ENCODE data around the gene RPL31.

The RPL31 gene

GRCh38 chr2:100986157-100986556 lies 15.9 kb upstream of the RPL31 start:
- no peak overlapping the region for H3K4me2 ChIP-seq (ENCODE audit: low read depth, low read length)
- H2AFZ ChIP-seq (ENCODE audit: low read length) = no peak overlapping the region
- H3K9me3 ChIP-seq (replicated peaks; ENCODE audit: insufficient read depth, low read length) = no peaks in the 10 kb centered on the region
- H3K27ac ChIP-seq (ENCODE audit: low read length) = no peak overlapping the region
- H3K36me3 ChIP-seq (replicated peaks; ENCODE audit: insufficient read depth, low read length) = no peaks in the 10 kb centered on the region
- no peak overlapping the region for H3K4me3 ChIP-seq (ENCODE audit: low read length)
- H3K9ac ChIP-seq (ENCODE audit: low read length) = no peak overlapping the region
- TF ChIP-seq EZH2phosphoT487 (IDR thresholded peaks at IDR 0.05; ENCODE audit: low read length) (no peak), EZH2 (optimal IDR thresholded peaks at IDR 0.05; ENCODE audit: low read depth, low read length) (no peak)
- no peaks in the 10 kb centered on the region for H3K9me2 ChIP-seq (replicated peaks; ENCODE audit: insufficient read depth, low read length)
- H3F3A ChIP-seq (ENCODE audit: insufficient read depth, low read length) = no peaks in the 10 kb centered on the region
- no peaks in the 10 kb centered on the region for H3K4me1 ChIP-seq (ENCODE audit: low read length)
- no peak for DNase-seq
- H3K27me3 ChIP-seq (replicated peaks; ENCODE audit: insufficient read depth, low read length) = no peaks in the 10 kb centered on the region
- H3K79me2 ChIP-seq (ENCODE audit: low read length) = no peaks in the 10 kb centered on the region
- H4K20me1 ChIP-seq (ENCODE audit: insufficient read depth, low read length) = no peaks in the 10 kb centered on the region

- H4K20me1 ChIP-seq (ENCODE audit: insufficient read depth, low read length) = no peaks in the 10 kb centered on the region
- no peaks in the 10 kb centered on the region for H3K4me1 ChIP-seq (ENCODE audit: low read length)
- no peaks in the 10 kb centered on the region for H3K9me2 ChIP-seq (replicated peaks; ENCODE audit: insufficient read depth, low read length)
- no peak overlapping the region for H3K4me3 ChIP-seq (ENCODE audit: low read length)
- no peaks in the 10 kb centered on the region for H3K36me3 ChIP-seq (replicated peaks; ENCODE audit: insufficient read depth, low read length)
- H3K4me2 ChIP-seq (ENCODE audit: low read depth, low read length) = no peak overlapping the region
- H3K27ac ChIP-seq (ENCODE audit: low read length) = no peak overlapping the region
- H3K9me3 ChIP-seq (replicated peaks; ENCODE audit: insufficient read depth, low read length) = no peaks in the 10 kb centered on the region
- TF ChIP-seq EZH2phosphoT487 (IDR thresholded peaks at IDR 0.05; ENCODE audit: low read length) (no peak), EZH2 (optimal IDR thresholded peaks at IDR 0.05; ENCODE audit: low read depth, low read length) (no peak)
- TF ChIP-seq, protein P1, sequence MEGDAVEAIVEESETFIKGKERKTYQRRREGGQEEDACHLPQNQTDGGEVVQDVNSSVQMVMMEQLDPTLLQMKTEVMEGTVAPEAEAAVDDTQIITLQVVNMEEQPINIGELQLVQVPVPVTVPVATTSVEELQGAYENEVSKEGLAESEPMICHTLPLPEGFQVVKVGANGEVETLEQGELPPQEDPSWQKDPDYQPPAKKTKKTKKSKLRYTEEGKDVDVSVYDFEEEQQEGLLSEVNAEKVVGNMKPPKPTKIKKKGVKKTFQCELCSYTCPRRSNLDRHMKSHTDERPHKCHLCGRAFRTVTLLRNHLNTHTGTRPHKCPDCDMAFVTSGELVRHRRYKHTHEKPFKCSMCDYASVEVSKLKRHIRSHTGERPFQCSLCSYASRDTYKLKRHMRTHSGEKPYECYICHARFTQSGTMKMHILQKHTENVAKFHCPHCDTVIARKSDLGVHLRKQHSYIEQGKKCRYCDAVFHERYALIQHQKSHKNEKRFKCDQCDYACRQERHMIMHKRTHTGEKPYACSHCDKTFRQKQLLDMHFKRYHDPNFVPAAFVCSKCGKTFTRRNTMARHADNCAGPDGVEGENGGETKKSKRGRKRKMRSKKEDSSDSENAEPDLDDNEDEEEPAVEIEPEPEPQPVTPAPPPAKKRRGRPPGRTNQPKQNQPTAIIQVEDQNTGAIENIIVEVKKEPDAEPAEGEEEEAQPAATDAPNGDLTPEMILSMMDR (IDR thresholded peaks at IDR 0.05; ENCODE audit: low read length) = no peak
- no peaks in the 10 kb centered on the region for H3K27me3 ChIP-seq (replicated peaks; ENCODE audit: insufficient read depth, low read length)
- DNase-seq = no peak
- H3F3A ChIP-seq (ENCODE audit: insufficient read depth, low read length) = no peaks in the 10 kb centered on the region
- no peak overlapping the region for H2AFZ ChIP-seq (ENCODE audit: low read length)
- H3K79me2 ChIP-seq (ENCODE audit: low read length) = no peaks in the 10 kb centered on the region
- H3K9ac ChIP-seq (ENCODE audit: low read length) = no peak overlapping the region
Measured at GRCh38 chr2:100987536-100987935, 14.6 kb upstream of the RPL31 start.

DNA sequence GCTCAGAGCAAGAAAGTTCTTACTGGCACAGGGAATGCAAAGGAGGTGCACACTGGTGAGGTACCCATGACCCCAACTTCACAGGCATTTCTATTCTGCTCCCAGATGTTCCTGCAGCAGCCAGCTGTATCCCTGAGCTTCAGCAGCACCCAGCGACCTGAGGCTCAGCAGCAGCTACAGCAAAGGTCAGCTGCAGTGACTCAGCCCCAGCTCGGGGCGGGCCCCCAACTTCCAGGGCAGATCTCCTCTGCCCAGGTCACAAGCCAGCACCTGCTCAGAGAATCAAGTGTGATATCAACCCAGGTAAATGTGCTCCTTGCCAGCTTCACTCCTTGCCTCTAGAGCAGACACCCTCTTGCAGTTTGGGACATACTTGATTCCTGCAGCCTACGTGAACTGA lies 14.1 kb upstream of the RPL31 start:
- Histone ChIP-seq H3K4me3 (ENCODE audit: low read length) (no peak overlapping the region), H3K9ac (ENCODE audit: low read length) (no peak overlapping the region), H3K4me2 (ENCODE audit: low read depth, low read length) (no peak overlapping the region), H3K79me2 (ENCODE audit: low read length) (no peaks in the 10 kb centered on the region), H3K4me1 (ENCODE audit: low read length) (no peaks in the 10 kb centered on the region), H3K27ac (ENCODE audit: low read length) (no peak overlapping the region), H3K36me3 (replicated peaks; ENCODE audit: insufficient read depth, low read length) (no peaks in the 10 kb centered on the region), H4K20me1 (ENCODE audit: insufficient read depth, low read length) (no peaks in the 10 kb centered on the region), H2AFZ (ENCODE audit: low read length) (no peak overlapping the region), H3K9me2 (replicated peaks; ENCODE audit: insufficient read depth, low read length) (no peaks in the 10 kb centered on the region), H3K9me3 (replicated peaks; ENCODE audit: insufficient read depth, low read length) (no peaks in the 10 kb centered on the region), H3K27me3 (replicated peaks; ENCODE audit: insufficient read depth, low read length) (no peaks in the 10 kb centered on the region), H3F3A (ENCODE audit: insufficient read depth, low read length) (no peaks in the 10 kb centered on the region)
- TF ChIP-seq, protein P1 (IDR thresholded peaks at IDR 0.05; ENCODE audit: low read length) = no peak
- no peak for TF ChIP-seq EZH2phosphoT487 (IDR thresholded peaks at IDR 0.05; ENCODE audit: low read length)
- no peak for DNase-seq

GRCh38 chr2:100988630-100989417 lies 13.3 kb upstream of the RPL31 start:
- Histone ChIP-seq H3F3A (ENCODE audit: insufficient read depth, low read length) (no peaks in the 10 kb centered on the region), H3K9me3 (replicated peaks; ENCODE audit: insufficient read depth, low read length) (no peaks in the 10 kb centered on the region), H3K4me1 (ENCODE audit: low read length) (no peaks in the 10 kb centered on the region), H3K4me3 (ENCODE audit: low read length) (no peak overlapping the region), H4K20me1 (ENCODE audit: insufficient read depth, low read length) (no peaks in the 10 kb centered on the region), H3K27me3 (replicated peaks; ENCODE audit: insufficient read depth, low read length) (no peaks in the 10 kb centered on the region), H3K79me2 (ENCODE audit: low read length) (no peaks in the 10 kb centered on the region), H3K27ac (ENCODE audit: low read length) (no peak overlapping the region), H3K36me3 (replicated peaks; ENCODE audit: insufficient read depth, low read length) (no peaks in the 10 kb centered on the region), H3K4me2 (ENCODE audit: low read depth, low read length) (no peak overlapping the region), H3K9ac (ENCODE audit: low read length) (no peak overlapping the region), H2AFZ (ENCODE audit: low read length) (no peak overlapping the region), H3K9me2 (replicated peaks; ENCODE audit: insufficient read depth, low read length) (no peaks in the 10 kb centered on the region)
- TF ChIP-seq, protein P1 (IDR thresholded peaks at IDR 0.05; ENCODE audit: low read length) = no peak
- TF ChIP-seq EZH2 (optimal IDR thresholded peaks at IDR 0.05; ENCODE audit: low read depth, low read length) (no peak), EZH2phosphoT487 (IDR thresholded peaks at IDR 0.05; ENCODE audit: low read length) (no peak)
- DNase-seq = no peak

Data from MM.1S (cell line).